Tibial artery (tissue), 4 donors: Measurements from ENCODE around the gene ANTKMT.

Experiments used
- DNase-seq, 2 donors: peaks; one replicate each; pipeline ENCODE4 v3.0.0-alpha.2; 2019
- H3K27ac ChIP-seq, 2 donors: fragments of 200-600 bp; sonication (generic) in 1 of 2; 1 replicate in 1 of 2; 2 replicates in 1 of 2; pipeline ENCODE4 v1.5.1; 2018 to 2019; ENCODE audit warnings: mild to moderate bottlenecking in 1 of 2
- H3K27me3 ChIP-seq, 2 donors: fragments of 200-600 bp; sonication (generic) in 1 of 2; one replicate each; pipeline versions ENCODE4 v1.5.1 to v1.6.0; 2016 to 2019
- H3K36me3 ChIP-seq, 3 donors: fragments of 200-600 bp; sonication (generic) in 2 of 3; one replicate each; pipeline ENCODE4 v1.5.1; 2016 to 2019; ENCODE audit warnings: mild to moderate bottlenecking in 2 of 3
- H3K4me1 ChIP-seq, 4 donors: fragments of 200-600 bp; sonication (generic) in 2 of 4; 1 replicate in 3 of 4; 2 replicates in 1 of 4; pipeline ENCODE4 v1.5.1; 2016 to 2019
- H3K4me3 ChIP-seq, 2 donors: fragments of 200-600 bp; sonication (generic) in 1 of 2; 1 replicate in 1 of 2; 2 replicates in 1 of 2; pipeline ENCODE4 v1.5.1; 2018 to 2019; ENCODE audit warnings: mild to moderate bottlenecking in 2 of 2
- H3K9me3 ChIP-seq, 3 donors: fragments of 200-600 bp; sonication (generic) in 1 of 3; one replicate each; pipeline ENCODE4 v1.5.1; 2016 to 2019
- intact Hi-C: fragments of 100-400 bp; cut with DNase I; formaldehyde crosslinking; loops from one replicate; pipeline ENCODE4 v1.15.0; 2023; ENCODE audit warnings: low total_unique reads
- TF ChIP-seq, protein P1 (sequence below), 2 experiments: fragments of 200-600 bp in 1 of 2; fragments of 450-650 bp in 1 of 2; IDR thresholded peaks; one replicate each; pipeline ENCODE4 v1.5.1; 2017 to 2019; ENCODE audit warnings: antibody characterized with exemption in 2 of 2, mild to moderate bottlenecking in 1 of 2, moderate library complexity in 1 of 2

Gene ANTKMT

DNA sequence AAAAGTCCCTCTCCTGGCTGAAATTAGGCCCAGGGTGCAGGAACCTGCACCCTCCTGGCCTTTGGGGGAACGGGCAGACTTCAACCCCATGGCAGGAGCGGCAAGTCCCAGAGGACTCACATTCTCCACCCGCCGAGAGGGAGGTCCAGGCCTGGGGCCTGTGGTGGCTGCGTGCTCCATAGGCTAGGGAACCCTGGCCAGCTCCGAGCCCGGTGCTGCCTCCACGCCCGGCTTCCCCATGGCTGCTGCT is 5.2 kb downstream of the ANTKMT start:
- DNase-seq = no peak
- Histone ChIP-seq H3K27ac (no peak overlapping the region), H3K36me3 (peaks cover 0 to 19% (median 0%) of the 10 kb centered on the region in 3 donors), H3K4me1 (peaks cover 0 to 45% (median 38%) of the 10 kb centered on the region in 4 donors), H3K27me3 (peaks cover 0 to 45% of the 10 kb centered on the region in 2 donors), H3K9me3 (no peaks in the 10 kb centered on the region), H3K4me3 (no peak overlapping the region)
- intact Hi-C loops = no loop called here
- TF ChIP-seq, protein P1, sequence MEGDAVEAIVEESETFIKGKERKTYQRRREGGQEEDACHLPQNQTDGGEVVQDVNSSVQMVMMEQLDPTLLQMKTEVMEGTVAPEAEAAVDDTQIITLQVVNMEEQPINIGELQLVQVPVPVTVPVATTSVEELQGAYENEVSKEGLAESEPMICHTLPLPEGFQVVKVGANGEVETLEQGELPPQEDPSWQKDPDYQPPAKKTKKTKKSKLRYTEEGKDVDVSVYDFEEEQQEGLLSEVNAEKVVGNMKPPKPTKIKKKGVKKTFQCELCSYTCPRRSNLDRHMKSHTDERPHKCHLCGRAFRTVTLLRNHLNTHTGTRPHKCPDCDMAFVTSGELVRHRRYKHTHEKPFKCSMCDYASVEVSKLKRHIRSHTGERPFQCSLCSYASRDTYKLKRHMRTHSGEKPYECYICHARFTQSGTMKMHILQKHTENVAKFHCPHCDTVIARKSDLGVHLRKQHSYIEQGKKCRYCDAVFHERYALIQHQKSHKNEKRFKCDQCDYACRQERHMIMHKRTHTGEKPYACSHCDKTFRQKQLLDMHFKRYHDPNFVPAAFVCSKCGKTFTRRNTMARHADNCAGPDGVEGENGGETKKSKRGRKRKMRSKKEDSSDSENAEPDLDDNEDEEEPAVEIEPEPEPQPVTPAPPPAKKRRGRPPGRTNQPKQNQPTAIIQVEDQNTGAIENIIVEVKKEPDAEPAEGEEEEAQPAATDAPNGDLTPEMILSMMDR (IDR thresholded peaks at IDR 0.05) = no peak

DNA sequence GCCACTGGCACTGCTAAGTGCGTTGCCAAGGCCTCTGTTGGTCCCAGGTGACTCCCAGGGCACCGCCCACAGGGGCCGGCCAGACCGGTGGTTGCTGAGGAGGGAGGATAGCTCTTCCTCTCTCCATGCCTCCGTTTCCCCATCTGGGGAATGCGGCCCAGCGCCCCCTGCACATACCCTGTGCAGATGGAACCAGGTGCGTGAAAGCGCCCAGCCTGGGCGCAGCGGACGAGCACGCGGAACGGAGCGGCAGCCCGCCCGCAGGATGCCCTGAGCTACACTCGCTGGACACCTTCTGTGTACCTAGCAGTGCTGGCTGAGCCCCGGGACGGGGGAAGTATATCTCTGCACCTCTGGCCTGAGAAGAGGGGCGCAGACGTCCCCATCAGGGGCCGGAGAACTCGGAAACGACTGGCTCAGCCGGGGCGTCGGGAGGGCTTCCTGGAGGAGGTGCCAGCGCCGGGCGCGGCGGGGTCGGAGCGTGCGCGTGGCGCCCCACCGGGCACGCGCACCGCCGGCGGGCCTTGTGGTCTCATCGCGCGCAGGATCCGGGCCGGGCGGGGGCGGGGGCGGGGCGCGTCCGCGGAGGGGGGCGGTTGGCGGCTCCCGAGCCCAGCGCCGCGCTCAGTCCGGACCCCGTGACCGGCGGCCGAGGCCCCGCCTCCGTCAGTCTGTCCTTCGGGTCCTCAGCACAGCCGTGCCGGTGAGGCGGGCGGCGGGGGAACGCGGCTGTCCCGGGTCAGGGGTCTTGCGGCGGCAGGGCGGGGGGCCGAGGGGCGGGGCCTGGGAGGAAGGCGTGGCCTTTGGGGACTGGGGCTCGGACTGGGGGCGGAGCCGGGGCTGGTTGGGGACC is 5.7 kb downstream of the ANTKMT start, which contains the start of the genes CCDC78 and HAGHL:
Gene CCDC78, minus strand, starts transcription at position 6 of the 853 bp plus-strand sequence. CDS start 76 bp downstream, outside the sequence.
Gene HAGHL, plus strand, starts transcription at position 669 of the 853 bp plus-strand sequence. CDS start 404 bp downstream, outside the sequence.
- H3K4me1 ChIP-seq = peaks cover 0 to 40% (median 34%) of the 10 kb centered on the region in 4 donors
- H3K9me3 ChIP-seq = no peaks in the 10 kb centered on the region
- TF ChIP-seq, protein P1 (IDR thresholded peaks at IDR 0.05) = no peak
- H3K36me3 ChIP-seq = peaks cover 0 to 25% (median 0%) of the 10 kb centered on the region in 3 donors
- intact Hi-C loops = no loop called here
- peaks cover 0 to 45% of the 10 kb centered on the region in 2 donors for H3K27me3 ChIP-seq
- no peak for DNase-seq
- H3K4me3 ChIP-seq = peak within 1 kb of the TSS; percentile 39 to 44
- no peak within 1 kb of the TSS for H3K27ac ChIP-seq

DNA sequence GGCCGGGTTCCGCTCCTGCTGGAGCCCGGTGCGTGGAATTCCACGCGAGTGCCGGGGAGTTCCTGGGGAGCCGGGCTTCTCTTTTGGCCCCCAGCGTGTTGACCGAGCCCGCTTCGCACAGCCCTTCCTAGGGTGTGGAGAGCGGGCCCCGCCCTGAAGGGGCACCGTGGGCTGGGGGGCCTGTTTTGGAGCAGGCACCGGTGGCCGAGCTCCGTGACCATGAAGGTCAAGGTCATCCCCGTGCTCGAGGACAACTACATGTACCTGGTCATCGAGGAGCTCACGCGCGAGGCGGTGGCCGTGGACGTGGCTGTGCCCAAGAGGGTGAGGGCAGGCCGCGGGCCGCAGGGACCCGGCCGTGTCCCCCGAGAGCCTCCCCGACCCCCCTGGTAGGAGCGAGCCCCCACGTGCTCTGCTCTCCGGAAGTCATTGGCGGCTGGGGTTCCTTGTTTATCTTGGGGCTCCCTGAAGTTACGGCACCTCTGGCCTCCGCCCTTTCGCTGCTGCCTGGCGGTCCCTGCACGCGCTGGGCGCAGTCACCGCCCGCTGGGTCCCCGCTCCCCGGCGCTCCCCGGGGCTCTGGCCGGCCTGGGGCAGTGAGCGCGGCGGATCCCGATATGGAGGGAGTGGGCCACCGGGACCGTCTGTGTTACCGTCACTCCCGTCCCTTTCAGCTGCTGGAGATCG is 6.5 kb downstream of the ANTKMT start:
- no peak overlapping the region for H3K27ac ChIP-seq
- TF ChIP-seq, protein P1 (IDR thresholded peaks at IDR 0.05) = no peak
- intact Hi-C loops = no loop called here

DNA sequence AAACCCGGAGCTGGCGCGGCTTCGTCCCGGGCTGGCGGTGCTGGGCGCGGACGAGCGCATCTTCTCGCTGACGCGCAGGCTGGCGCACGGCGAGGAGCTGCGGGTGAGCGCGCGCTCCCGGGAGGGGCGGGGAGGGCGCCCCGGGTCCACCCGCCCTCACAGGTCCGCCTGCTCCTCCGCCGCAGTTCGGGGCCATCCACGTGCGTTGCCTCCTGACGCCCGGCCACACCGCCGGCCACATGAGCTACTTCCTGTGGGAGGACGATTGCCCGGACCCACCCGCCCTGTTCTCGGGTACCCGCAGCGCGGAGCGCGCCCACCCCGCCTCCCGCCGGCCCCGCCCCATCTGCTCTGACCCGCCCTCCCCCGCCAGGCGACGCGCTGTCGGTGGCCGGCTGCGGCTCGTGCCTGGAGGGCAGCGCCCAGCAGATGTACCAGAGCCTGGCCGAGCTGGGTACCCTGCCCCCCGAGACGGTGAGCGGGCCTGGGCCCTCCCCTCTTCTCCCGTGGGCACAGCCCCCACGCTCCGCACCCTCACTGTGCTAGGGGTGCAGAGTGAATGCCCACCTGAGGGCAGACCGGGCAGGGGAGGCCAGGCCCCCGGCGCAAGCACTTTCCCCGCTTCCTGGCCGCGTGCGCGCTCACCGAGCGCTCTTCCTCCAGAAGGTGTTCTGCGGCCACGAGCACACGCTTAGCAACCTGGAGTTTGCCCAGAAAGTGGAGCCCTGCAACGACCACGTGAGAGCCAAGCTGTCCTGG is 7.4 kb downstream of the ANTKMT start:
- Histone ChIP-seq H3K27me3 (peaks cover 0 to 45% of the 10 kb centered on the region in 2 donors), H3K4me3 (peak overlapping the region; percentile 39 to 44), H3K9me3 (no peaks in the 10 kb centered on the region), H3K4me1 (peaks cover 0 to 31% (median 29%) of the 10 kb centered on the region in 4 donors), H3K36me3 (peaks cover 6 to 41% (median 13%) of the 10 kb centered on the region in 3 donors), H3K27ac (no peak overlapping the region)
- TF ChIP-seq, protein P1 (IDR thresholded peaks at IDR 0.05) = no peak
- intact Hi-C loops = no loop called here
- peak in 1 of 2 donors; percentile 49 for DNase-seq

More for the DNA sequence above, 6.5 kb downstream of the ANTKMT start:
- Histone ChIP-seq H3K4me1 (peaks cover 0 to 32% (median 29%) of the 10 kb centered on the region in 4 donors), H3K4me3 (peak overlapping the region; percentile 39 to 44), H3K27me3 (peaks cover 0 to 45% of the 10 kb centered on the region in 2 donors), H3K9me3 (no peaks in the 10 kb centered on the region), H3K36me3 (peaks cover 0 to 32% (median 5%) of the 10 kb centered on the region in 3 donors)
- DNase-seq = no peak
